NCI-H2029 treated with DMSO at 0.1 percent for 48 hours (cell line): ENCODE measurements around the gene SUSD1.
A peak's percentile ranks its signal among the peaks of the same experiment; 100 is the strongest.
"Not testable (repeated sequence)": the region's sequence is repeated elsewhere in the genome, so short reads cannot be mapped to it uniquely, and the experiment has no call there.

ENCODE experiments used
- DNase-seq: peaks from one replicate; lab custom pipeline; 2025; lab: John Stamatoyannopoulos, UW

The SUSD1 gene

GRCh38 chr9:112129246-112129645, 45.9 kb downstream of the SUSD1 start:
- no peak for DNase-seq

- not testable (repeated sequence) for DNase-seq
Observed at GRCh38 chr9:112128399-112128798, 46.7 kb downstream of the SUSD1 start.

DNA sequence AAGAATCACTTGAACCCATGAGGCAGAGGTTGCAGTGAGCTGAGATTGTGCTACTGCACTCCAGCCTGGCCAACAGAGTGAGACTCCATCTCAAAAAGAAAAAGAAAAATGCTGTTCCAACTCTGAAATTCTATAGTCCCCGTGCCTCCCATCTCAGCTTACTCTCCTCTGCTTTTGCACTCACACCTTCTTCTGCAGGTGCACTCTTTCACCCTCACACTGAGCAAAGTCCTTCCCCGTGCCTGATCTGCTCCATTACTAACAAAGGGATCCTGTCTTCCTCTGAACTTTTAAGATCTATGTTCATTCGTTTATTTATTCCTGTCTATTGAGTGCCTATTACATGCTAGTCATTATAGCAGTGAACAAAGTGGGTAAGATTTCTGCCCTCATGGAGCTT, 47.8 kb downstream of the SUSD1 start:
- no peak for DNase-seq

DNA sequence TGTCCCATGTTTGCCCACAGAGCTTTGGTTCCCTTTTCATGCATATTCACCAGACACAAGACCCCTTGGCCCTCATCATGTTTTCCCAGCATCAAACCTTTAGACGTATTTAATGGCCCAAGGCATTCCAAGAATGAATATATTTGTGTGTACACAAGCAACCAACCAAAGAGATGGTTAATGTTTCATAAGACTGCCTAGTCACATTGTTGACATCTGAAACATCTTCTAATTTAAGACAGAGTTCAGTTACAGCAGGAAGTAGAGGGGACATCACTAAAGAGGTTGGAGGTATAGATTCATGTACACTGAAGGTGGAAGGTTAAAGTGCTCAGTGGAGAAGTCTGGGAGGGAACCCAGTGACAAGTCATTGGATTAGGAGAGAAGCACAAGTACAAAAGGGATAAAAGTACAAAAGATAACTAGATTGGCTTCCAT, 49.1 kb downstream of the SUSD1 start:
- no peak for DNase-seq

GRCh38 chr9:112124156-112124555, 50.9 kb downstream of the SUSD1 start:
- no peak for DNase-seq

DNA sequence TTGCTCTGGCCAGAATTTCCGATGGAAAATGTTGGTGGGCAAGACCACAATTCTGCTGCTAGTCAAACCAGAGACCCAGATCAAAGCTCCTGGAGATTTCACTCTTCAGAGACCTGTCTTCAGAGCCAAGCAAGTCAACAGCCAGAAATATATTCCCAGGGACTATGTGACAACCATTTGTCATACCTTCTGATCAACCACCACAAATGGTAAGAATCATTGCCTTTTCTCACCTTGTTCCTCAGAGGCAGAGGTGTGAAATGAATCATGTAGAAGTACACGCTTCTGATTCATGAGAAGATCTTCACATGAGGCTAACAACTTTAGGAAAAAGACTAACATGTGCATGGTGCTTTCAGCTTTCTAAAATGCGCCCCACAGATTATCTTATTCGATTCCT, 53.5 kb downstream of the SUSD1 start:
- no peak for DNase-seq

DNA sequence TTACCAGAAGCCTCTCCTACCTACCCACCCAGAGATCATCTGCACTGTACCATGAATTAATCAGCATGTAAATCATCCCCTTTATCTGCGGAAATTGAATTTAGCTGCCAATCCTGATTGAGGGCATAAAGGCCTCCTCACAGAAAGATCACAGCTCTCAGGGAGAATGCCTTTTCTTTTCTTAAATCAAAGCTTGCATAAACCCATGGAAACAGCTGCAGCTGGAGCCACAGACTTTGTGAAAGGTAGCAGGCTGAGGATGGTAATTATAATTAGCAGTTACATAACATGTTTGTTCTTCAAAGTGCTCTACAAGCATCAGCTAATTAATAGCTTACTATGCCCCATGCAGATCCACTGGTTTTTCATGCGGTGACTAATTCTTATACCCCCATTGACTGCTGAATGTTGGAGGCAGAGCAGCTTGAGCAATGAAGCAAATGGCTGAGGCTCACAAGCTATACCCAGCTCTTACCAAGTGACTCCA, 54.6 kb downstream of the SUSD1 start:
- no peak for DNase-seq

DNA sequence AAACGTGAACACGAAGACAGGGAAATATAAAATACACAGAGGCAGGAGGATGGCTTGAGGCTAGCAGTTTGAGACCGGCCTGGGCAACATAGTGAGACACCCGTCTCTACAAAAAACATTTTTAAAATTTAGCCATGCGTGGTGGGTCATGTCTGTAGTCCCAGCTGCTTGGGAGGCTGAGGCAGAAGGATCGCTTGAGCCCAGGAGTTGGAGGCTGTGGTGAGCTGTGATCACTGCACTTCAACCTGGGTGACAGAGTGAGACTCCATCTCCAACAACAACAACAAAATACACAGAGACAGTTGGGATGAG, 55.1 kb downstream of the SUSD1 start:
- no peak for DNase-seq

DNA sequence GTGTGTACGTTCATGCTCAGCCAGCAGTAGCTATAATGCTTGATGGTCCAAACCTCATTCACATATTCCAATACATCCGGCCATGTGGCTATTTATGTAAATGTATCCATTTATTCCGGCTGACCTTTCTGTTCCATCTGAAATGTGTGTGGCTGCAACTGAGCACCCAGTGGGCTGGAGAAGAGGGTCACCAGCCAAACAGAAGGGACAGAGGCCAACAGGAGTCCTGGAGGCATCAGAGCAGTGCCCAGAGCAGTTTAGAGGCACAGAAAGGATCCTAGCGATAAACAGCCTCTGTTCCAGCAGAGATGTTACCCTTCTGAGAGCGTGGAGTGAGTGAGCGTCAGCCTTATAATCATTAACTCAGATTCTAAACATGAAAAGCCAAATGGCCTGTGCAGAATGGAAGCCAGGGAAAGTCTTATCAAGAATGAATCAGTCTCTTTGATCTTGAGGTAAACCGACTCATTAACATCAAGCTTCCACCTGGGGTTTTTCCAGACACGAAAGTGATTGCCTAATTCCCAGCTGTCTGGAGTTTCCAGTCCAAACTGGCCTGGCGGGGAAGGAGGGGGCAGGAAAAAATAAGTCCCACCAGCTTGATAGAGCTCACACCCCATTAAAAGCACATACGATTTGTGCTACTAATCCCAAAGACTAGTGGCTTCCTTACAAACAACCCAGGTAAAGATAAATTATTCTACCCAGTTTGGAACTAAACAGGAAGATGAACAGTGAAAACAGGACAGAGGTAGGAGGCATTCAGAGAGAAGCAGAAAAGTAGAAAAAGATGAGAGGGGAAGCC, 55.7 kb downstream of the SUSD1 start:
- DNase-seq, result no peak

GRCh38 chr9:112118009-112118408, 57.1 kb downstream of the SUSD1 start:
- DNase-seq, result no peak

DNA sequence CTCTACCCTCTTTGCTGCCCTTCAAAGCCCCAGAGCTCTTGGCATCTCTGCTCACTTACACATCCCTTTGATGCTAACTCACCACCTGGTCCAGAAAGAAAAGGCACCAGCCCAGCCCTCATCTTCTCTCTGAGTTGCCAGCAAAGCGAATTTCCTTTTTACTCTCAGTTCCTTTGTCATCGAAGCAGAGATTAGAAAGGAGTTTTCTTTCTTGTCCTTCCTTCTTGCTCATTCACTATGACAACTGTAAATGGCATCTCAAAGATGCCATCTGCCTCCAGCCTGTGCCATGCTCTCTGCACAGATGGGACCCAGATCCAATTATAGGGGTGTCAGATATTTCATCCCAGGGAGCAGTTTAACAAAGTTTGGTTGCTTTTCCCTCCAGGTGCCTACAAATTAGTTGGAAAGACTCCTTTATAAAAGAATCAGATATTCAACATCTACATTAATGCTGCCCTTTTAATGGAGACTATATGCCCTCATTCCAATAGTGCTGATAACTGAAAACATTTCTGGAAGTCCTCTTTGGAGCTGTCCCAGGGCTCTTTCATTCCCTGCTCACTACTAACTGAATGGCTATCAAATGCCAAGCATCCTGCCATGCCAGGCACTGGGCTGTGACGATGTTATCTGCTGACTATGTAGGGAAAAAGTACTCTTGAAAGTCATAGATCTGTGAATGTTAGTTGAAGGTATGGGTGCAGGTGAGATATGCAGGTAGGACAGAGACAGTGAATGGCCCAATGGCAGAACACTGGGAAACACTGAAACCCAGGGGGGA, 58.9 kb downstream of the SUSD1 start:
- no peak for DNase-seq

GRCh38 chr9:112115109-112115508, 60.0 kb downstream of the SUSD1 start:
- no peak for DNase-seq

GRCh38 chr9:112112941-112113681, 62.0 kb downstream of the SUSD1 start:
- DNase-seq, result no peak

DNA sequence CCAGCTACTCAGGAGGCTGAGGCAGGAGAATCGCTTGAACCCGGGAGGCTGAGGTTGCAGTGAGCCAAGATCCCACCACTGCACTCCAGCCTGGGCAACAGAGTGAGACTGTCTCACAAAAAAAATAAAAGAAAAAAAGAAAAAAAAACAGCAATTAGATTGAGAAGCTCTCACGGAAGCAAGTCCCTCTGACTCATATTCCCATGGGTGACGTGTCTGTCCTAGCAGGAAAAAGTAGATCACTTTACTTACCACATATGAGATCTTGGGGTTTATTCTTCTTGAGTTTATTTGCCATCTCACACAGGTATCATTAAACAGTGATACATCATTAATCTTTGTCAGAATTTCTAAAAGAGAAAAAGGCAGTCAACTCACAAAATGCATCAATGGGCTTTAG, 62.6 kb downstream of the SUSD1 start:
- DNase-seq, result no peak

DNA sequence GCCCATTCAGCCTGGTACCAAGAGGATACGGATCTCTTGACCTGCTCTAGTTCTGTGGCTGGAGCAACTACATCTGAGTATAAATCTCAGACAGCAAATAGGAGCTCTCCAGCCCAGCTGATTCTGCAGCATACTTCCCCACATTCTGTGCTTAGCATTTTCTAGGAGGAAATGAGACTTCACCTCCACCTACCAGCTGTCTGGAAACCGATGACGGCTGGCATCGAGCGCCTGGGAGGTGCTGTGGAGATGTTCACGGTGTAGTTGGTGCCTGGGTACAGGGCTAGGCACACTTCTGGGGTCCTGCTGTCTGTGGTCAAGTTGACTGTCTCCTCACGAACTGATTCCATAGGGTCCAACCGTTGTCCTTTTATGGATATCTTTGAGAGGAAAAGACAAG, 63.6 kb downstream of the SUSD1 start:
- no peak for DNase-seq

- DNase-seq, result no peak
Observed at GRCh38 chr9:112110777-112111113, 64.4 kb downstream of the SUSD1 start.

DNA sequence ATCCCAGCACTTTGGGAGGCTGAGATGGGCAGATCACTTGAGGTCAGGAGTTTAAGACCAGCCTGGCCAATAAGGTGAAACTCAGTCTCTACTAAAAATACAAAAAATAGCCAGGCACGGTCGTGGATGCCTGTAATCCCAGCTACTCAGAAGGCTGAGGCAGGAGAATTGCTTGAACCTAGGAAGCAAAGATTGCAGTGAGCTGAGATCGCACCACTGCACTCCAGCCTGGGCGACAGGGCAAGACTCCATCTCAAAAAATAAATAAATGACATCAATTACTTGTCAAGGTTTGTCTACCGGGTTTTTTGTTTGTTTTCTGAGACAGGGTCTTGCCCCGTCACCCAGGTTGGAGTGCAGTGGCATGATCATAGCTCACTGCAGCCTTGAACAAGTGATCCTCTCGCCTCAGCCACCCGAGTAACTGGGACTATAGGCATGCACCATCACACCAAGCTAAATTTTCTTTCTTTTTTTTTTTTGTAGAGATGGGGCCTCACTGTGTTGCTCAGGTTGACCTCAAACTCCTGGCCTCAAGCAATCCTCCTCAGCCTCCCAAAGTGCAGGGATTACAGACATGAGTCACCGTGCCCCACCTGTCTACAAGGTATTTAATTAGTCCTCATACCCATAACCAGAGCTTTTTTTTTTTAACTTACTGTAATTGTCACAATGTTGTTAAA, 64.9 kb downstream of the SUSD1 start:
- DNase-seq, result no peak

GRCh38 chr9:112104901-112105300, 70.2 kb downstream of the SUSD1 start:
- DNase-seq, result no peak

DNA sequence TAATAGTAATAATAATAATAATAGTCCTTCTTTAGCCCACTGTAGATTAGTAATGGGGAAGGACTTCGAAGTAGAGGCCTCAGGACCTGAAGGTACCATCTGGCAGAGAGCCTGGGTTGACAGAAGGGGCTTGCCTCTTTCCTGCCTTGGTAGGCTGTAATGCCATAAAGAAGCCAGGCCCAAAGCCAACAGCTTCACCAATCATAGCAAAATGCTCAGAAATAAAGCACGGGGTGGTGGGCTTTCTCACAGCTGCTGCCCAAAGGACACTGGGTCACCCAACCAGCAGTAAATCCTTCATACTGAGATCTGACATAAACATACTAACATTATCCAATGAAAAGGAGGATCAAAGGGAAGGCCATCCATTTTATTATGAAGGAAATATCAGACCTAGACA, 70.7 kb downstream of the SUSD1 start:
- no peak for DNase-seq

DNA sequence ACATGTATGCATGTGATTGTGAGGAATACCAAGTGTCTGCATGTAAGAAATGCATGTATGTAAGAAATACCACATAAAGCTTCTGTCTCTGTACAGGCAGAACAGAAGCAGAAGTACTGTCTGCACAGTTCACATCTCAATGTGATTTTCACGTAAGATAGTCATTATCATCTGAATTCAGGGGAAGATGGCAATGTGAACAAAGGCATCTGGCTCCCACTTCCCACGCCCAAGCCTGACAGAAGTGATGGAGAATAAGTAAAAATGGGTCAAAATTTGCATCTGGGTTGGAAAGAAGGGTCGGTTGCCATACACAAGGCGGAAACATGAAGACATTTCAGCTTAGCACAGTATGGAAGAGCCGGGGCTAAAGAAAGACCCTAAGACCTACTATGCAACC, 71.7 kb downstream of the SUSD1 start:
- no peak for DNase-seq

DNA sequence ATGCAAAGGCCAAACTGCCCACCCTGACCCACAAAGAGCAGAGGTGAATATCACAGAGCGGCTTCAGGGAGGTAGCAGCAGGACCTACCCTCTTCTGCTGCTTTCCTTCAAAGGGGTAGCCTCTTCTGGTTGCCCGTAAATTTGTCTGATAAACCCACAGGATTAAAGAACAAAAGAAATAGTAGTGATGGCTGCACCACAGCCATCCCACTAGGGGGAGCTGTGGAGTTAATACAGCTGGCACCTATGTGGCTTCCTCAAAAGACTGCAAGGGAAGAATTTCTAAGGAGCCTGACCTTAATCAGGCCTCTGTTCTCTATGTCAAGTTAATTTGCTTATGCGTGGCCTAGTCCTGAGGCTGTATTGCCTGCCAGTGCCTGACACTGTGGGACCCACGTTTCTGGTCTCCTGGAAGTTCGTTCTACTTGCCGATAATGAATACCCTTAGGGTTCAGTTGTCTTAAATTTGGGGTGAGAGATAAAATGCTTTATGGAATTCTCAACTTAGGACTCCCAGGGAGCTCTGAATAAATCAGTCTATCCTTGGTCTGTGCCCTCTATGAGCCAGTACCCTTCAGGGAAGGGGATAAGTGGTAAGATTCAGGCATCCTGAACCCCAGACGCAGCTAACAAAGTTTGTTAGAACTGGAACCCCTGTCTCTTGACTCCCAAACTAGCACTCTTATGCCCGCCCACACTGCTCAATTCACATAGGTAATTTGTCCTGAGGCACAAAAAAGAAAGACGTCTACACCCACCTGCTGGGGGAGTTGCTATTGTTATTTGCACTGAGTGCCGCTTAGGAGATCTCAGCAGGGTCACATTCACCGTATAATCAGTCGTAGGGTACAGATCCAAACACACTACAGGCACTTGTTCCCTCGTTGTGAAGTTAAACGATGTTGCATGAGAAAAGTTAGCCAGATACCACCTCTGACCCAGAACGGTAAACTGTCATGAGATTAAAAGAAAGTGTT, 77.1 kb downstream of the SUSD1 start:
- peak; percentile 82 for DNase-seq
